ENCODE results near the gene FBXO46.

FBXO46 gene

GRCh38 chr19:45693106-45693788, 37.4 kb downstream of the FBXO46 start:
- peak overlapping the region; percentile 93 for H3K4me3 ChIP-seq (replicated peaks; ENCODE audit: insufficient read depth, low read length)
- peak in 1 of 2 experiments; percentile 75 for DNase-seq (ENCODE audit: low read depth in 1 of 2, low spot score in 1 of 2)
- peak overlapping the region; percentile 91 for H3K27ac ChIP-seq (replicated peaks)
- peak; percentile 74 for TF ChIP-seq CTCF (IDR thresholded peaks at IDR 0.05; ENCODE audit: insufficient read depth, low read length)
- TF ChIP-seq SPI1 (IDR thresholded peaks at IDR 0.05; ENCODE audit: borderline replicate concordance, low read depth) = no peak
- H3K27me3 ChIP-seq (ENCODE audit: insufficient read depth, poor library complexity, severe bottlenecking) = no peaks in the 10 kb centered on the region

GRCh38 chr19:45692187-45693105, 38.2 kb downstream of the FBXO46 start, which contains the start of gene QPCTL:
Gene QPCTL, plus strand, starts transcription at chr19:45692666. Its CDS starts 38 bp downstream, at chr19:45692704.
- H3K27ac ChIP-seq (replicated peaks) = peak within 1 kb of the TSS; percentile 91
- TF ChIP-seq CTCF (IDR thresholded peaks at IDR 0.05; ENCODE audit: insufficient read depth, low read length) (no peak), REST (IDR thresholded peaks at IDR 0.05; ENCODE audit: insufficient replicate concordance, low read depth) (peak; percentile 38), POLR2AphosphoS5 (IDR thresholded peaks at IDR 0.05; ENCODE audit: low read depth) (peak; percentile 86), GABPA (IDR thresholded peaks at IDR 0.05; ENCODE audit: low read depth) (no peak)
- H3K27me3 ChIP-seq (ENCODE audit: insufficient read depth, poor library complexity, severe bottlenecking) = no peaks in the 10 kb centered on the region
- peak; percentile 99 to 100 for DNase-seq (ENCODE audit: low read depth in 1 of 2, low spot score in 1 of 2)
- H3K4me3 ChIP-seq (replicated peaks; ENCODE audit: insufficient read depth, low read length) = peak within 1 kb of the TSS; percentile 93

GRCh38 chr19:45691516-45692186, 39.0 kb downstream of the FBXO46 start, which contains the start of gene SNRPD2:
Gene SNRPD2, minus strand, starts transcription at chr19:45691953. Its CDS starts 65 bp downstream, at chr19:45691888.
- H3K4me3 ChIP-seq (replicated peaks; ENCODE audit: insufficient read depth, low read length) = peak within 1 kb of the TSS; percentile 93
- H3K27me3 ChIP-seq (ENCODE audit: insufficient read depth, poor library complexity, severe bottlenecking) = no peaks in the 10 kb centered on the region
- peak; percentile 95 for DNase-seq (ENCODE audit: low read depth in 1 of 2, low spot score in 1 of 2)
- TF ChIP-seq SPI1 (IDR thresholded peaks at IDR 0.05; ENCODE audit: borderline replicate concordance, low read depth) (peak; percentile 94), REST (IDR thresholded peaks at IDR 0.05; ENCODE audit: insufficient replicate concordance, low read depth) (no peak), CTCF (IDR thresholded peaks at IDR 0.05; ENCODE audit: insufficient read depth, low read length) (no peak), GABPA (IDR thresholded peaks at IDR 0.05; ENCODE audit: low read depth) (peak; percentile 93), POLR2AphosphoS5 (IDR thresholded peaks at IDR 0.05; ENCODE audit: low read depth) (peak; percentile 99)
- peak within 1 kb of the TSS; percentile 91 for H3K27ac ChIP-seq (replicated peaks)
